WERI-Rb-1 (cell line): ENCODE results near the gene GNAT1.
A peak's percentile ranks its signal among the peaks of the same experiment; 100 is the strongest.

Experiments used
- DNase-seq: peaks from one replicate; pipeline ENCODE4 v3.0.0-alpha.2; 2020
- H3K27ac ChIP-seq: fragments of 250-450 bp; sonication (Bioruptor Pico); 2 replicates; pipeline ENCODE4 v1.5.1; 2020; ENCODE audit warnings: mild to moderate bottlenecking, moderate library complexity
- H3K27me3 ChIP-seq: fragments of 250-450 bp; sonication (Bioruptor Pico); 2 replicates; pipeline ENCODE4 v1.5.1; 2021; ENCODE audit warnings: mild to moderate bottlenecking, low read depth, moderate library complexity; ENCODE audit not compliant: insufficient read depth, severe bottlenecking
- H3K36me3 ChIP-seq: fragments of 250-450 bp; sonication (Bioruptor Pico); 2 replicates; pipeline ENCODE4 v1.5.1; 2020; ENCODE audit warnings: mild to moderate bottlenecking, moderate library complexity
- H3K4me3 ChIP-seq: 2 replicates; pipeline ENCODE4 v1.5.1; 2011; ENCODE audit warnings: low read depth, mild to moderate bottlenecking, control low read depth, low read length
- H3K9me3 ChIP-seq: fragments of 250-450 bp; sonication (Bioruptor Pico); 2 replicates; pipeline ENCODE4 v1.5.1; 2021; ENCODE audit warnings: mild to moderate bottlenecking, moderate library complexity; ENCODE audit not compliant: severe bottlenecking
- TF ChIP-seq, protein P1 (sequence below): IDR thresholded peaks from 2 replicates; pipeline ENCODE4 v1.5.1; 2011; ENCODE audit warnings: low read depth, mild to moderate bottlenecking, control low read depth, inconsistent platforms, low read length

GNAT1 gene

DNA sequence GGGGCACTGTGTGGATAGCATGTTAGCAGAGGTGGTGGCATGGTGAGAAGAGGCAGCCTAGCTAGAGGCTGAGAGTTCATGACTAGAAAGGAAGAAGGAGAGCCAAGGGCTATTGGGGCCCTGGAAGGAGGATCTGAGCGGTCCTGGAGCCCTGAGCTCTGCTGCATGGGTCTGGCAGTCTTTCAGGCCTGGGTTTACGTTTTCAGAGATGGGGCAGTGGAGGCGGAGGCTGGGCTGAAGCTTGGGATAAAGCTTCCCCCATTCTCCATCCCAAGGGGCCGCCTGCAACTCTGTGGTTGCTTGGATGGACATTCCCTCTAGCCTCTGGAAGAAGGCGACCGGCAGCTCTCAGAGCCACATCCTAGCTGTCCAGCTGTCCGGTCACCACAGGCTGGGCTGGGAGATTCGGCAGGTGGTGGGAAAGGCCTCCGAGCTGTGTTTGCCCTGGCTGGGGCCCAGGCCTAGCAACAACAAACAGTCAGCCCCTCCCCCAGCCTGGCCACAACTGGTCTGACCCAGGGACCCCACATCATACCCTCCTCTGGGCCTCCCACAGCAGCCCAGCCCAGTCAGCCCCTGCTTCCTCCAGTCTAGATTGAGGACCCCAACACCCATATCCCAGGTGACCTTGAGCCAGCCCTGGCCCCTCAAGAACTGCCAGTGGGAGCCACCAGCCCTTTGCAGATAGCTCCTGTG lies 11.9 kb downstream of the GNAT1 start:
- DNase-seq = peak; percentile 24
- Histone ChIP-seq H3K27ac (peak overlapping the region; percentile 83), H3K9me3 (no peaks in the 10 kb centered on the region), H3K27me3 (no peaks in the 10 kb centered on the region), H3K4me3 (no peak overlapping the region), H3K36me3 (no peaks in the 10 kb centered on the region; the same call in 1 of the 2 replicates)
- TF ChIP-seq, protein P1, sequence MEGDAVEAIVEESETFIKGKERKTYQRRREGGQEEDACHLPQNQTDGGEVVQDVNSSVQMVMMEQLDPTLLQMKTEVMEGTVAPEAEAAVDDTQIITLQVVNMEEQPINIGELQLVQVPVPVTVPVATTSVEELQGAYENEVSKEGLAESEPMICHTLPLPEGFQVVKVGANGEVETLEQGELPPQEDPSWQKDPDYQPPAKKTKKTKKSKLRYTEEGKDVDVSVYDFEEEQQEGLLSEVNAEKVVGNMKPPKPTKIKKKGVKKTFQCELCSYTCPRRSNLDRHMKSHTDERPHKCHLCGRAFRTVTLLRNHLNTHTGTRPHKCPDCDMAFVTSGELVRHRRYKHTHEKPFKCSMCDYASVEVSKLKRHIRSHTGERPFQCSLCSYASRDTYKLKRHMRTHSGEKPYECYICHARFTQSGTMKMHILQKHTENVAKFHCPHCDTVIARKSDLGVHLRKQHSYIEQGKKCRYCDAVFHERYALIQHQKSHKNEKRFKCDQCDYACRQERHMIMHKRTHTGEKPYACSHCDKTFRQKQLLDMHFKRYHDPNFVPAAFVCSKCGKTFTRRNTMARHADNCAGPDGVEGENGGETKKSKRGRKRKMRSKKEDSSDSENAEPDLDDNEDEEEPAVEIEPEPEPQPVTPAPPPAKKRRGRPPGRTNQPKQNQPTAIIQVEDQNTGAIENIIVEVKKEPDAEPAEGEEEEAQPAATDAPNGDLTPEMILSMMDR = no peak

DNA sequence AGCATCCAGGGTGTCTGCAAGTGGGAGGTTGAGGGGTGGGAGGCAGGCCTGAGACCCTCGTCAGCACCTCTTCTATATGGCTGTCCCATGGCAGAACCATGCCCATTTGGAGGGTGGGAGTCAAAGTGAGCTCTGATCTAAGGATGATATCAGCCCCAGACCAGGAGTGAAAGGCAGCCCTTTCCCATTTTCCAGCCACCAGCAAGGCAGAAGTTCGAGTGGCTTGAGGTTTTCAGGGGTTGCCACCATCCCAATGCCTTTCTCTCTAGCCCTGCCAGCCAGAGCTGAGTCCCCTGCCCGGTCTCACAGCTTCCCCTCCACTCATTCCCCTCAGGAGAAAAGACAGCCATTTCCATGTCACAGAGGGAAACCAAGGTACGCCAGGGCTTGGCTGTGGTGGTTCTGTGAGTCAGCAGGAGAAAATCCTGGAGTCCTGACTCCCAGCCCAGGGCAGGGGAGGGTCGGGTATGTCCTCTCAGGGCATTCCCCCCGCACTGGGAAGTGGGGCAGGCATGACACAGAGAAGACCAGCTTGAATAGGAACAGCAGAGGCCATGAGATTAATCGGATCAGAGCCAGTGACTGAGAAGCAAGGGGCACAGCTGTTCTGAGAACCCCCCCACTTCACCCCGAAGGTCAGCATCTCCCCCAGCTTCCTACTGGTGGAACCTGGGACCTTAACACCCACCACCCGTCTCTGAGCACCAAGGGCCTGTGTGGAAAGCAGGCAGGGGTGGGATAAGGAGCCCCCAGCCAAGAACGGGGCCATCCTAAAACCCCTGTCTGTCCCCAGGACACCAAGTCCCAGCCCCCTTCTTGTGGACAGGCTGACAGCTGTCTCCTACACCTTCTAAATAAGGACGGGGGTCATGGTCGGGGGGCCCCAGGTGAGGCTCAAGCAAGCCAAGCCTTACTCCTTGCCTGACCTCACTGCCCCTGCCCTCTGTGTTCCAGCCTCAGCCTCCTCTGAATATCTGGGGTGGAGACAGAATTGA lies 12.7 kb downstream of the GNAT1 start:
- Histone ChIP-seq H3K27ac (peak overlapping the region; percentile 83), H3K9me3 (no peaks in the 10 kb centered on the region), H3K36me3 (no peaks in the 10 kb centered on the region; the same call in 1 of the 2 replicates), H3K4me3 (peak overlapping the region; percentile 37), H3K27me3 (no peaks in the 10 kb centered on the region)
- TF ChIP-seq, protein P1 = no peak
- peak; percentile 88 for DNase-seq

GRCh38 chr3:50204804-50205412 lies 13.5 kb downstream of the GNAT1 start, which contains the start of gene SLC38A3:
TSS of gene SLC38A3 (plus strand) at chr3:50205271. CDS start at chr3:50214200, 8,929 bp downstream.
- Histone ChIP-seq H3K27me3 (no peaks in the 10 kb centered on the region), H3K36me3 (no peaks in the 10 kb centered on the region; the same call in 1 of the 2 replicates), H3K9me3 (no peaks in the 10 kb centered on the region), H3K4me3 (peak within 1 kb of the TSS; percentile 81), H3K27ac (peak within 1 kb of the TSS; percentile 83)
- DNase-seq = peak; percentile 69
- TF ChIP-seq, protein P1 = no peak

DNA sequence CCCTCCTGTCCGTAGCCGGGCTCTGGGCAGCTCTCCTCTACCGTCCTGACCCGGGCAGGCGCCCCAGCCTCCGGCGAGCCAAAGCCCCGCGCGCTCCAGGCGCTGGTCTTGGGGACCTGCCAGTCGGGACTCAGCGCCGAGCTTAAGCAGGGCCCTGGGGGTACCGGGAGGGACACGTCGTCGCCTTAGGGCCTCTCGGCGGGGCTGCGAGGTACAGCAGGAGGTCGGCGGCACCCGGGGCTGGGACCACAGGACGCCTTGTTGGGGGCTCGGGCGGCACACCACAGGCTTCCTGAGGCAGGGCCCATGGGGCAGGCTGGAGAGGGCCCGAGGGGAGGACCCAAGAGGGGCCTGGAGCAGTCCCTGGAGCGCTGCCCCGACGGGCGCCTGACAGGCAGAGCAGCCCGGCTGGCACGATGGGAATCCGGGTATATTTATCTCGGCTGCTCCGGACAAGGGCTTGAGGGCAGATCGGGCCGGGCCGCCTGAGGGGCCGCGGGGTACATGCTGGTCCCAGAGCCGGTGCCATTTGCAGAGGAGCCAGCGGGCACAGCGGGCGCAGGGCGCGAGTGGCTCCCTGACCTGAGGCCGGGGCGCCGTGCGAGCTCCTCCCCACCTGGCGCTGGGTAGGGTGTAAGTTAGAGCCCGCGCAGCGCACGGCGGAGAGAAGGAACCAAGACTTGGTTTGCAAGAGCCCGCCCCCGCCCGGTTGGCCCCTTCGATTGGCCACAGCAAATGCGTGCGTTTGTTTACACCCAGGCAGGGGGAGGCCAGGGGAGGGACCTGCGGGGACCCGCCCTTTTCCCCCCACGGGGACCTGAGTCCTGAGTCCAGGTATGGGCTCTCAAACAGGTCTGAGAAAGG lies 14.2 kb downstream of the GNAT1 start:
- Histone ChIP-seq H3K36me3 (no peaks in the 10 kb centered on the region; the same call in 1 of the 2 replicates), H3K9me3 (no peaks in the 10 kb centered on the region), H3K27me3 (no peaks in the 10 kb centered on the region), H3K4me3 (peak overlapping the region; percentile 81), H3K27ac (peak overlapping the region; percentile 83)
- TF ChIP-seq, protein P1 = no peak
- peak; percentile 89 for DNase-seq
